NK-92 treated with Interleukin-12 subunit alpha and Interleukin-12 subunit beta, amount 100 ng/mL, for 24 hours (cell line): ENCODE measurements around the gene ATP6V0A1.
"Not testable (repeated sequence)": the region's sequence is repeated elsewhere in the genome, so short reads cannot be mapped to it uniquely, and the experiment has no call there.

Experiments used
- DNase-seq: peaks from one replicate; lab custom pipeline; 2025; lab: John Stamatoyannopoulos, UW

The ATP6V0A1 gene

GRCh38 chr17:42438600-42439567 lies 19.8 kb upstream of the ATP6V0A1 start:
- DNase-seq, result no peak

GRCh38 chr17:42441371-42442195 lies 17.1 kb upstream of the ATP6V0A1 start:
- DNase-seq, result no peak

- no peak for DNase-seq
Observed at GRCh38 chr17:42442196-42442565, 16.5 kb upstream of the ATP6V0A1 start.

- DNase-seq, result not testable (repeated sequence)
Observed at GRCh38 chr17:42449176-42449575, 9.5 kb upstream of the ATP6V0A1 start.

GRCh38 chr17:42449838-42450237 lies 8.8 kb upstream of the ATP6V0A1 start:
- not testable (repeated sequence) for DNase-seq

GRCh38 chr17:42451270-42451669 lies 7.4 kb upstream of the ATP6V0A1 start:
- not testable (repeated sequence) for DNase-seq

GRCh38 chr17:42453439-42453838 lies 5.2 kb upstream of the ATP6V0A1 start:
- no peak for DNase-seq

GRCh38 chr17:42454987-42455386 lies 3.7 kb upstream of the ATP6V0A1 start:
- DNase-seq, result not testable (repeated sequence)

- no peak for DNase-seq
Observed at GRCh38 chr17:42456223-42457106, 2.2 kb upstream of the ATP6V0A1 start.

- no peak for DNase-seq
Observed at GRCh38 chr17:42457107-42457792, 1.4 kb upstream of the ATP6V0A1 start.

- DNase-seq, result no peak
Observed at GRCh38 chr17:42459256-42459800, 650 bp downstream of the ATP6V0A1 start.

GRCh38 chr17:42459801-42460281 lies 1.2 kb downstream of the ATP6V0A1 start:
- DNase-seq, result no peak

- no peak for DNase-seq
Observed at GRCh38 chr17:42460371-42460770, 1.7 kb downstream of the ATP6V0A1 start.

- no peak for DNase-seq
Observed at GRCh38 chr17:42463976-42464400, 5.3 kb downstream of the ATP6V0A1 start.

- no peak for DNase-seq
Observed at GRCh38 chr17:42467889-42468288, 9.2 kb downstream of the ATP6V0A1 start.

GRCh38 chr17:42472709-42473521 lies 14.2 kb downstream of the ATP6V0A1 start:
- no peak for DNase-seq

GRCh38 chr17:42474276-42474675 lies 15.6 kb downstream of the ATP6V0A1 start:
- no peak for DNase-seq

- no peak for DNase-seq
Observed at GRCh38 chr17:42475121-42475520, 16.4 kb downstream of the ATP6V0A1 start.

GRCh38 chr17:42475835-42476234 lies 17.2 kb downstream of the ATP6V0A1 start:
- no peak for DNase-seq

GRCh38 chr17:42476411-42476810 lies 17.7 kb downstream of the ATP6V0A1 start:
- DNase-seq, result no peak
